Ramos (cell line): ENCODE results near the gene URM1.

Source experiments
- in situ Hi-C: fragments of 300-500 bp; cut with MboI; formaldehyde crosslinking; loops from one replicate; pipeline ENCODE4 v1.14.3; 2022; ENCODE audit warnings: low sequenced_read_pairs; ENCODE audit not compliant: unreplicated experiment

URM1 gene

GRCh38 chr9:128404560-128404959 lies 33.4 kb downstream of the URM1 start:
- in situ Hi-C loops, result no loop called here

- in situ Hi-C loops, result no loop called here
Observed at GRCh38 chr9:128405077-128405779, 34.1 kb downstream of the URM1 start.

- in situ Hi-C loops, result no loop called here
Observed at GRCh38 chr9:128405780-128406171, 34.6 kb downstream of the URM1 start.

GRCh38 chr9:128406848-128407391 lies 35.7 kb downstream of the URM1 start:
- in situ Hi-C loops, result no loop called here

- in situ Hi-C loops, result no loop called here
Observed at GRCh38 chr9:128408963-128409431, 37.8 kb downstream of the URM1 start.

GRCh38 chr9:128409450-128409849 lies 38.3 kb downstream of the URM1 start:
- in situ Hi-C loops, result no loop called here

GRCh38 chr9:128409978-128410377 lies 38.8 kb downstream of the URM1 start:
- in situ Hi-C loops, result loop anchor here (10.0 kb wide), 1 partner anchor 115 kb away; no protein-coding TSS in a partner anchor

- in situ Hi-C loops, result loop anchor here (10.0 kb wide), 1 partner anchor 117 kb away; no protein-coding TSS in a partner anchor
Observed at GRCh38 chr9:128411364-128412119, 40.4 kb downstream of the URM1 start.

GRCh38 chr9:128412120-128412790 lies 41.1 kb downstream of the URM1 start:
- in situ Hi-C loops, result loop anchor here (10.0 kb wide), 1 partner anchor 117 kb away; no protein-coding TSS in a partner anchor

- in situ Hi-C loops, result loop anchor here (10.0 kb wide), 1 partner anchor 119 kb away; no protein-coding TSS in a partner anchor
Observed at GRCh38 chr9:128413728-128414127, 42.6 kb downstream of the URM1 start.

- in situ Hi-C loops, result loop anchor here (10.0 kb wide), 1 partner anchor 120 kb away; no protein-coding TSS in a partner anchor
Observed at GRCh38 chr9:128414461-128414860, 43.3 kb downstream of the URM1 start.

GRCh38 chr9:128415281-128415680 lies 44.1 kb downstream of the URM1 start:
- in situ Hi-C loops, result loop anchor here (5.0 to 10.0 kb wide), 2 partner anchors 53 to 120 kb away; no protein-coding TSS in a partner anchor

GRCh38 chr9:128416014-128416413 lies 44.8 kb downstream of the URM1 start:
- in situ Hi-C loops, result loop anchor here (5.0 to 10.0 kb wide), 2 partner anchors 54 to 121 kb away; no protein-coding TSS in a partner anchor

GRCh38 chr9:128416432-128417019 lies 45.4 kb downstream of the URM1 start:
- in situ Hi-C loops, result loop anchor here (5.0 to 10.0 kb wide), 2 partner anchors 54 to 122 kb away; no protein-coding TSS in a partner anchor

GRCh38 chr9:128419061-128419925 lies 48.1 kb downstream of the URM1 start:
- in situ Hi-C loops, result loop anchor here (5.0 to 10.0 kb wide), 2 partner anchors 57 to 124 kb away; no protein-coding TSS in a partner anchor

- in situ Hi-C loops, result no loop called here
Observed at GRCh38 chr9:128420060-128420650, 49.0 kb downstream of the URM1 start.

- in situ Hi-C loops, result no loop called here
Observed at GRCh38 chr9:128420651-128421481, 49.7 kb downstream of the URM1 start, which contains the start of gene CERCAM. TSS of gene CERCAM (plus strand) at chr9:128420857. CDS start at chr9:128420878, 21 bp downstream.
